ENCODE measurements around the gene LY6G6D. TPM values are rescaled to one million over a fixed set of nuclear protein-coding genes. Genes with fewer than 3 reads are reported as not detected.
A peak's percentile ranks its signal among the peaks of the same experiment; 100 is the strongest.

The LY6G6D gene
- polyA plus RNA-seq, 4 donors, result 0.22 TPM; not detected in 3

GRCh38 chr6:31710523-31711219, 4.5 kb upstream of the LY6G6D start:
- no peak for FAIRE-seq
- WGBS, 3 donors, result 59 to 68% (median 64%) methylated on average over 5 of the region's 5 CpGs
- Histone ChIP-seq H3K27me3 (ENCODE audit: control insufficient read depth in 3 of 3, insufficient read depth in 3 of 3, low read length in 3 of 3) (no peaks in the 10 kb centered on the region), H3K4me1 (ENCODE audit: control insufficient read depth in 3 of 3, insufficient read depth in 2 of 3, low read depth in 1 of 3, low read length in 2 of 3) (peaks cover 0 to 23% (median 4%) of the 10 kb centered on the region in 3 donors), H3K4me3 (ENCODE audit: low read depth in 1 of 3, low read length in 3 of 3) (no peak overlapping the region), H3K36me3 (ENCODE audit: control insufficient read depth in 3 of 3, insufficient read depth in 2 of 3, low read depth in 1 of 3, low read length in 3 of 3) (peaks cover 0 to 4% (median 0%) of the 10 kb centered on the region in 3 donors), H3K27ac (ENCODE audit: low read depth in 1 of 3, low read length in 2 of 3) (no peak overlapping the region), H3K9me3 (ENCODE audit: control insufficient read depth in 2 of 2, insufficient read depth in 1 of 2, low read depth in 1 of 2, low read length in 1 of 2) (no peaks in the 10 kb centered on the region)
- DNase-seq, result no peak

GRCh38 chr6:31711233-31711632, 3.9 kb upstream of the LY6G6D start:
- no peaks in the 10 kb centered on the region for H3K27me3 ChIP-seq (ENCODE audit: control insufficient read depth in 3 of 3, insufficient read depth in 3 of 3, low read length in 3 of 3)
- H3K9me3 ChIP-seq (ENCODE audit: control insufficient read depth in 2 of 2, insufficient read depth in 1 of 2, low read depth in 1 of 2, low read length in 1 of 2), result no peaks in the 10 kb centered on the region
- peak; percentile 34 to 61 for DNase-seq
- peaks cover 0 to 4% (median 0%) of the 10 kb centered on the region in 3 donors for H3K36me3 ChIP-seq (ENCODE audit: control insufficient read depth in 3 of 3, insufficient read depth in 2 of 3, low read depth in 1 of 3, low read length in 3 of 3)
- no peak overlapping the region for H3K4me3 ChIP-seq (ENCODE audit: low read depth in 1 of 3, low read length in 3 of 3)
- no peak for FAIRE-seq
- 27 to 44% (median 43%) methylated on average over 8 of the region's 8 CpGs for WGBS, 3 donors
- H3K4me1 ChIP-seq (ENCODE audit: control insufficient read depth in 3 of 3, insufficient read depth in 2 of 3, low read depth in 1 of 3, low read length in 2 of 3), result peaks cover 0 to 23% (median 4%) of the 10 kb centered on the region in 3 donors
- H3K27ac ChIP-seq (ENCODE audit: low read depth in 1 of 3, low read length in 2 of 3), result no peak overlapping the region

DNA sequence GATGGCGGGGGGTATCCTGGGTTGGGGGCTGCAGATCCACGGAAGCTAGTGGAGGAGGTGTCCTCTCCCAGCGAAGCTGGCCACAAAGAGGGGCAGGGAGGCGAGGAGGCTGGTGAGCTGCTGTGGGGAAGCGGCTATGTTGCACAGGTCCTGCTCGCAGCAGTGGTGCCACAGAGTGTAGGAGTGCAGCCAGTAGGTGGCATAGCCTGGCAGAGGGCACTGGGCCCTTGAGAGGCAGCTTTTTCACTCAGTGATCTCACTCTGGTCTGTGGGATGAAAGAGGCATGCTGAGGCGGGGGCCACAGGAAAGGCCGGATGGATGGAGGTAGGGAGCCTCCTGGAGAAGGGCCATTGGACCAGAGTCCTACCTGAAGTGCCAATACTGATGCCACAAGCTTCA, 2.9 kb upstream of the LY6G6D start:
- FAIRE-seq (no peak), DNase-seq (peak in 1 of 2 donors; percentile 54)
- H3K27ac ChIP-seq (ENCODE audit: low read depth in 1 of 3, low read length in 2 of 3), result no peak overlapping the region
- no peaks in the 10 kb centered on the region for H3K9me3 ChIP-seq (ENCODE audit: control insufficient read depth in 2 of 2, insufficient read depth in 1 of 2, low read depth in 1 of 2, low read length in 1 of 2)
- no peak overlapping the region for H3K4me3 ChIP-seq (ENCODE audit: low read depth in 1 of 3, low read length in 3 of 3)
- WGBS, 3 donors, result 74 to 82% (median 81%) methylated on average over 8 of the region's 8 CpGs
- H3K4me1 ChIP-seq (ENCODE audit: control insufficient read depth in 3 of 3, insufficient read depth in 2 of 3, low read depth in 1 of 3, low read length in 2 of 3), result peaks cover 0 to 24% (median 4%) of the 10 kb centered on the region in 3 donors
- no peaks in the 10 kb centered on the region for H3K27me3 ChIP-seq (ENCODE audit: control insufficient read depth in 3 of 3, insufficient read depth in 3 of 3, low read length in 3 of 3)
- peaks cover 0 to 4% (median 0%) of the 10 kb centered on the region in 3 donors for H3K36me3 ChIP-seq (ENCODE audit: control insufficient read depth in 3 of 3, insufficient read depth in 2 of 3, low read depth in 1 of 3, low read length in 3 of 3)

GRCh38 chr6:31713465-31713864, 1.7 kb upstream of the LY6G6D start:
- H3K36me3 ChIP-seq (ENCODE audit: control insufficient read depth in 3 of 3, insufficient read depth in 2 of 3, low read depth in 1 of 3, low read length in 3 of 3), result peaks cover 0 to 4% (median 0%) of the 10 kb centered on the region in 3 donors
- no peak for FAIRE-seq
- H3K27ac ChIP-seq (ENCODE audit: low read depth in 1 of 3, low read length in 2 of 3), result peak overlapping the region in 1 of 3 donors; percentile 51
- peaks cover 0 to 30% (median 4%) of the 10 kb centered on the region in 3 donors for H3K4me1 ChIP-seq (ENCODE audit: control insufficient read depth in 3 of 3, insufficient read depth in 2 of 3, low read depth in 1 of 3, low read length in 2 of 3)
- DNase-seq, result no peak
- H3K4me3 ChIP-seq (ENCODE audit: low read depth in 1 of 3, low read length in 3 of 3), result no peak overlapping the region
- 62 to 71% (median 64%) methylated on average over 4 of the region's 4 CpGs for WGBS, 3 donors
- no peaks in the 10 kb centered on the region for H3K27me3 ChIP-seq (ENCODE audit: control insufficient read depth in 3 of 3, insufficient read depth in 3 of 3, low read length in 3 of 3)
- no peaks in the 10 kb centered on the region for H3K9me3 ChIP-seq (ENCODE audit: control insufficient read depth in 2 of 2, insufficient read depth in 1 of 2, low read depth in 1 of 2, low read length in 1 of 2)

DNA sequence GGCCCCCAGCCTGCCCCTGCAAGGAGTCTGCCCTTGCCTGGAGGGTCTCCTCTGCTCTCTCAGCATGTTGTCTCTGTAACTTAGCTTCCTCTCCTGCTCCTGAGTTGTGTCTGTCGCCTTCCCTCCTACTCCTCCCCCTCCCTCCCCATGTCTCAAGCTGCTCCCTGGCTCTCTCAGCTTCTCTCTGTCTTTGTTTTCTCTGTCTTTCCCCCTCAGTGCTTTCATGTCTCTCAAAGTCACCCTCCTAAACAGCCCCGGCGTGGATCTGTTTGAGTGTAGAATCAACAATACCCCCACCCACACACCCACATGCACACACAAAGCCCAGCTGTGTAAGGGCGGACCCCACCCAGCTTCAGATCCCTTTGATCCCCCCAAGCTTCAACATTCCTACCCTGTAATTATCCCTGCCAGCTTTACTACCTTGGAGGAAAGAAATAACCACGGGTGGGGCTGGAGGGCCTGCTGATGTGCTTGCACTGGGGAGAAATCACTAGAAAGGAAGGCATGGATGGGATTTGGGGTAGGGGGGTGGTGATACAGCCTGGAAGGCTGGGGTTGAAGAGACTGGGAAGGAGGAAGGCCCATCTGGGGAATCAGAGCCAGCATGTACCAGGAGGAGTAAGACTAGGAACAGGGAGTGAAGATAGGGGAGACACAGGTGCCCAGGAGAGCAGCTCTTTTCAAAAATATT, 1.0 kb upstream of the LY6G6D start:
- Histone ChIP-seq H3K27me3 (ENCODE audit: control insufficient read depth in 3 of 3, insufficient read depth in 3 of 3, low read length in 3 of 3) (no peaks in the 10 kb centered on the region), H3K36me3 (ENCODE audit: control insufficient read depth in 3 of 3, insufficient read depth in 2 of 3, low read depth in 1 of 3, low read length in 3 of 3) (peaks cover 0 to 4% (median 0%) of the 10 kb centered on the region in 3 donors), H3K4me3 (ENCODE audit: low read depth in 1 of 3, low read length in 3 of 3) (no peak overlapping the region), H3K9me3 (ENCODE audit: control insufficient read depth in 2 of 2, insufficient read depth in 1 of 2, low read depth in 1 of 2, low read length in 1 of 2) (no peaks in the 10 kb centered on the region), H3K27ac (ENCODE audit: low read depth in 1 of 3, low read length in 2 of 3) (peak overlapping the region in 1 of 3 donors; percentile 51), H3K4me1 (ENCODE audit: control insufficient read depth in 3 of 3, insufficient read depth in 2 of 3, low read depth in 1 of 3, low read length in 2 of 3) (peaks cover 0 to 37% (median 4%) of the 10 kb centered on the region in 3 donors)
- WGBS, 3 donors, result 11 to 33% (median 18%) methylated on average over 5 of the region's 5 CpGs
- peak in 1 of 2 donors; percentile 65 for DNase-seq
- no peak for FAIRE-seq

DNA sequence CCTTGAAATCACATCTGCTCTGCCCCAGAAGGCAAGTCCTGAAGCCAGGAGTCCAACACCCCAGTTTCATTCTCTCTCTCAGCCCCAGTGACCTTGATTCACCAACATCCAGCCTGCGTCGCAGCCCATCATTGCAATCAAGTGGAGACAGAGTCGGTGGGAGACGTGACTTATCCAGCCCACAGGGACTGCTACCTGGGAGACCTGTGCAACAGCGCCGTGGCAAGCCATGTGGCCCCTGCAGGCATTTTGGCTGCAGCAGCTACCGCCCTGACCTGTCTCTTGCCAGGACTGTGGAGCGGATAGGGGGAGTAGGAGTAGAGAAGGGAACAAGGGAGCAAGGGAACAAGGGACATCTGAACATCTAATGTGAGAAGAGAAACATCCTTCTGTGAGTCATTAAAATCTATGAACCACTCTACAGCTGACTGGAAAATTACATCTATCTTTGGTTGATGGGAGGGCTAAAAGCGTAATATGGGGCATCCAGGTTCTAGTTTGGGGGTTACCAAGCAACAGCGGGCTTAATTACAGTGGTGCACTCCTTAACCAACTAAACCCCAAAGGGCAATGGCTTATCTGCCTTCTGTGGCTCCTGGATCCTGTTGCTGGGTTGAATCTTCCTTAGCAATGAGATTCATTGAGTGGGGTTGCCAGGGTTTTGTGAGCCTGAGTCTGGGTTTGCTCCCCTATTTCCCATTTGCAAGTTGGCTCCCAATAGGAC, 2.5 kb downstream of the LY6G6D start:
- Histone ChIP-seq H3K9me3 (ENCODE audit: control insufficient read depth in 2 of 2, insufficient read depth in 1 of 2, low read depth in 1 of 2, low read length in 1 of 2) (no peaks in the 10 kb centered on the region), H3K4me1 (ENCODE audit: control insufficient read depth in 3 of 3, insufficient read depth in 2 of 3, low read depth in 1 of 3, low read length in 2 of 3) (peaks cover 0 to 30% (median 0%) of the 10 kb centered on the region in 3 donors), H3K27me3 (ENCODE audit: control insufficient read depth in 3 of 3, insufficient read depth in 3 of 3, low read length in 3 of 3) (no peaks in the 10 kb centered on the region), H3K27ac (ENCODE audit: low read depth in 1 of 3, low read length in 2 of 3) (no peak overlapping the region), H3K36me3 (ENCODE audit: control insufficient read depth in 3 of 3, insufficient read depth in 2 of 3, low read depth in 1 of 3, low read length in 3 of 3) (no peaks in the 10 kb centered on the region), H3K4me3 (ENCODE audit: low read depth in 1 of 3, low read length in 3 of 3) (no peak overlapping the region)
- FAIRE-seq (no peak), DNase-seq (no peak)
- WGBS, 3 donors, result 75 to 87% (median 80%) methylated on average over 10 of the region's 10 CpGs

DNA sequence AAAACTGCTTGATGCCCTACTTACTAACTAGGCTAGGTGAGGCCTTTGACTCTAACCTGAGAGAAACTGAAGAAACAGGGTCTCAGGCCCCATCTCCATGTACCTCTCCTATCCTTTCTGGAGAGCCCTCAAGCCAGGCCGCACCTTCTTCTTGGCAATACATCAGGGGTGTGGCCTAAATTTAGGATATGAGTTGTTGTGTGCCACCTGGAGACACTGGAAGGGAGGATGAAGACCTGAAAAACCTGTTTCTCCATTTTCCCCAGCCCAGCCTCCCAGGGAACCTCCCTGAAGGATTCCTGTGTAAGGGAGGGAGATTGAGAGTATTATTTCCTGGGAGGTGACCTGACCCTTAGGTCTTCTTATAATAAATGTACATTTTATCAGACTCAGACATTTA, 3.1 kb downstream of the LY6G6D start:
- Histone ChIP-seq H3K27ac (ENCODE audit: low read depth in 1 of 3, low read length in 2 of 3) (no peak overlapping the region), H3K27me3 (ENCODE audit: control insufficient read depth in 3 of 3, insufficient read depth in 3 of 3, low read length in 3 of 3) (no peaks in the 10 kb centered on the region), H3K9me3 (ENCODE audit: control insufficient read depth in 2 of 2, insufficient read depth in 1 of 2, low read depth in 1 of 2, low read length in 1 of 2) (no peaks in the 10 kb centered on the region), H3K4me3 (ENCODE audit: low read depth in 1 of 3, low read length in 3 of 3) (no peak overlapping the region), H3K36me3 (ENCODE audit: control insufficient read depth in 3 of 3, insufficient read depth in 2 of 3, low read depth in 1 of 3, low read length in 3 of 3) (peaks cover 0 to under 1% (median 0%) of the 10 kb centered on the region in 3 donors), H3K4me1 (ENCODE audit: control insufficient read depth in 3 of 3, insufficient read depth in 2 of 3, low read depth in 1 of 3, low read length in 2 of 3) (peaks cover 0 to 30% (median 0%) of the 10 kb centered on the region in 3 donors)
- 6 to 64% (median 44%) methylated on average over 1 of the region's 1 CpG for WGBS, 3 donors
- DNase-seq (peak; percentile 69 to 72), FAIRE-seq (no peak)

DNA sequence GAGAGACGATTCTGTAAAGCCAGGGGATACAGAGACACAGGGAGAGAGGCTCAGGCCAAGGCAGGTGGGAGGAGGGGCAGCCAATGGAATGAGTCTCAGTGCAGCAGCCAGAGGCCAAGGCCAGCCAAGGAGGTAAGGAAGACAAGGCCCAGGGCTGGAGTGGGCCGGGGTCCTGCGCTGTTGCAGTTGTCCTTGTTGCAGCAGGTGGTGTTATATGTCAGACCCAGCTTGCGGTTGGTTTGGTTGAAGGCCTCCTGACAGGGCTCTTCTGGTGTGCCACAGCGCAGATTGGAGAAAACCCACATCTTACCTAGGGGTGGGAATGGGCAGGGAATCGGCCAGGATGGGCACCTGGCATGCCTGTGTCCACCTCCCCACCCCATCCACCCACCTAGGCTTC, 3.9 kb downstream of the LY6G6D start:
- Histone ChIP-seq H3K9me3 (ENCODE audit: control insufficient read depth in 2 of 2, insufficient read depth in 1 of 2, low read depth in 1 of 2, low read length in 1 of 2) (no peaks in the 10 kb centered on the region), H3K4me1 (ENCODE audit: control insufficient read depth in 3 of 3, insufficient read depth in 2 of 3, low read depth in 1 of 3, low read length in 2 of 3) (peaks cover 0 to 22% (median 0%) of the 10 kb centered on the region in 3 donors), H3K36me3 (ENCODE audit: control insufficient read depth in 3 of 3, insufficient read depth in 2 of 3, low read depth in 1 of 3, low read length in 3 of 3) (peaks cover 0 to 4% (median 0%) of the 10 kb centered on the region in 3 donors), H3K4me3 (ENCODE audit: low read depth in 1 of 3, low read length in 3 of 3) (no peak overlapping the region), H3K27ac (ENCODE audit: low read depth in 1 of 3, low read length in 2 of 3) (no peak overlapping the region), H3K27me3 (ENCODE audit: control insufficient read depth in 3 of 3, insufficient read depth in 3 of 3, low read length in 3 of 3) (no peaks in the 10 kb centered on the region)
- DNase-seq (no peak), FAIRE-seq (no peak)
- WGBS, 3 donors, result 71 to 83% (median 78%) methylated on average over 6 of the region's 6 CpGs
